NCI-H510A treated with DMSO at 0.1 percent for 48 hours (cell line): ENCODE results near the gene VDR.

Source experiments
- DNase-seq: peaks from one replicate; lab custom pipeline; 2025; lab: John Stamatoyannopoulos, UW

Gene VDR

DNA sequence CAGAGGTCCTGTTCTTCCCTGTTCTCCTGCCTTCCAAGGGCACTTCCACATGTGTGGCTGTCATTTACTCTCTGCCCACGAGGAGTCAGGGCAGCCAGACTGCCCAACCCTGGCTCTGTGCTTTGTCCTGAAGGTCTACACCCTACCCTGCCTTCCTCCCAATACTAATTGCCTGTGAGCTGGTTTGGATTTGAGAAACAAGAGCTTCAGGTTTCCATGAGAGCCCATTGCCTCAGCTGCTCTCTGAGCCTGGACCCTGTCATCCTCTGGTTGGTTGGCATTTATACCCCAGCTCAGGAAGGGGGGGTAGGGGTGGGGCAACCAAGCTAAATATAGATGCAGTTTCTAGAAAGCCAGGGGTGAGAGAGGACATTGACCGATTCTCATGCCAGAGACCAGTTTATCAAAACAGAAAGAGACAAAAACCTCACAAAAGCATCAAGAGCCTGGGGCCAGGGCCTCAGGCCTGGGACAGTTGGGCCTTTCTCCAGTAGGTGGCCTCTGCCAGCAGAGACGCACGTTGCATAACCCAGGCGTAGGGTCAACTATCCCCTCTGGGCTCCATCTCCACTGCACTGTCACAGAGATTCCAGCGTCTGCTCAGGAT lies 34.5 kb downstream of the VDR start:
- DNase-seq, result no peak

DNA sequence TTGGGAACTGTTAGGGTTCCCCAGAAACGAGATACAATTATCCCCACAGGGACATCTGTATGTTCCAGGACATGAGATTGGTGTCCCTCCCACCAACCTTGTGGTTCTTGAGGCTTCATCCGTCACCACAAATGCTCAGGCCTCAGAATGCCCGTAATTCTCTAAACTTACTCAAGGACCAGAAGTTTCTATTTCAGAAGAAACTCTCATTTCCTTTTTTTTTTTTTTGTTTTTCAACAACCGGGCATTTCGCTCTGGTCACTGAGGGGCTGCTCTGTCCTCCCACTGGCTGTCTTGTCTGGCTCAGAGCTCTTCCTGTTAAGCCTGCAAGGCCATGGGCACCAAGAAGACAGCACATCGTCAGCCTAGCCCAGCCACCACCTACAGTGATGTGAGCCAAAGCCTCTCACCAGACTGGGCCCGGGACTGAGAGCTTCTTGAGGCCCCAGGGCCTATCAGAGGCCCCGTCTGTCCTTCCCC lies 36.2 kb downstream of the VDR start:
- DNase-seq, result no peak

DNA sequence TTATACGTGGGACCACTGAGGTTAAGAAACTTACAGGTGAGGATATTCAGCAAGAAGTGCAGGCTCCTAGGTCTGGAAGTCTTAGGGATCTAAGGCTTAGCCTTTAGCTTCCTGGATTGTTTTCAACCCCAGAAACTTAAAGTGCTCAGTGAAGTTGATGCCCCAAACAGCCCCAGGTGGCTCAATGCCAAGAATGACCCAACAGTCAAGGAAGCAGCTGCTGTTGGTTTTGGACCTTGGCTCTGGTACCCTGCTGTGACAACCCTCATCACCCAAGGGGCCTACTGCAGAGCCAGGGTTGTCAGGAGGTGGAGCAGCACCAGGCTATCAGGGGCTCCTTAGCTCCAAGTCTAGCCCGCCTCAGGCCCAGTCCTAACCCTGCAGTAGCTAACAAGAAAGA lies 36.8 kb downstream of the VDR start:
- no peak for DNase-seq

DNA sequence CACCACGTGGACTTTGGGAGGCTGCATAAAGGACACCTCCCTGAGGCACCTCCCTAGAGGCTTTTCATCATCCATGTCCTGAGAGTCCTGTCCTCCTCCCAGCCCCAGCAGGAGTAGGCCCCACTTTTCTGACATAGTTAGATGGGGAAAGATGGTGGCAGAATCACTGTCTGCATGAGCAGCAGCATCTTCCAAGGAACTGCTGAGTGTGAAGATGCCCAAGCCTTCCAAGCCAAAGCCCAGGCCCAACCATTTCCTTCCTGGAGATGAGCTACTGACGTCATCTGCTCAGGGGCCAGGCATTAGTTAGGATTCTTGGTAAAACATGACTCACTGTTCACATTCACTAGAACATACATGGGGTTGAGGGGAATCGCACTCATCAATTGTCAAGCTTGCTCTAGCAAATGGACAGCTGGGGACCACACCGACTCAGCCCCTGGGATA lies 37.3 kb downstream of the VDR start:
- DNase-seq, result no peak

DNA sequence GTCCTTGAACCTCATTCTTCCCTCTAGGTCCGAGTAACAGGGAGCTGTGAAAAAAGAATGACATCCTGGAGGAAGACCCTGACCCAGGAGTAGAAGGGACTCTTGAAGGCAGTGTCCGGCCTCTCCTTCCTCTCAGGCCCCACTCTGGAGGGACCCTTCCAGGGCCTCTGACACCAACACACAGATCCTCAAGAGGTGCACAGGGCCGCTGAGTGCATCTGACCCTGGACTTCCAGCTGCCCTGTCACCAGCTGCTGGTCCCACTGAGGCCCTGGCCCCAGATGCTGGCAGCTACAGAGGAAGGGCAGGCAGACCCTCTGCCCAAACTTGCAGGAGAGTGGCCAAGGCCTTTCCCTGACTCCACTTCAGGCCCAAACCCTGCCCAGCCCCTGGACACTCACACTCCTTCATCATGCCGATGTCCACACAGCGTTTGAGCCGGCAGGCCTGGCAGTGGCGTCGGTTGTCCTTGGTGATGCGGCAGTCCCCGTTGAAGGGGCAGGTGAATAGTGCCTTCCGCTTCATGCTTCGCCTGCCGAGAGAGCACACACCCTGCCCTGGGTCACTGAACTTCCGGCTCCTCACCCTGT lies 40.1 kb downstream of the VDR start:
- DNase-seq, result no peak

DNA sequence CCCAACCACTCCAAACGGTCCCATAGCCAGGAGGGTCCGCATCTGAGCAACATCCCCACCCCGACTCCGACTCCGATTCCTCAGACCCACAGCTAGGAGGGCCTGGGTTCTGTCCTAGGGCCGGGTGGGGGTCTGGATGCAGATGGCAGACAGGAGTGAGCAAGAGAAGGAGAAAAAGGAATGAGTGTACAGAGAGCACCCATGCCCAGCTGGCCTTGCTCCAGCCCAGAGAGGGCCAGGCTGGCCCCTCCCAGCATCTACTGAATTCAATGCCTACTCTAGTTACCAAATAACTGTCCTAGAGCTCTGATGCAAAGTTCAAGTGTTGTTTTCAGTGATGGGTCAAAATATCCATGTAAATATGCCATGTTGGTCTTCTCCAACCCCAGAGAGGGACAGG lies 40.8 kb downstream of the VDR start:
- DNase-seq, result no peak

DNA sequence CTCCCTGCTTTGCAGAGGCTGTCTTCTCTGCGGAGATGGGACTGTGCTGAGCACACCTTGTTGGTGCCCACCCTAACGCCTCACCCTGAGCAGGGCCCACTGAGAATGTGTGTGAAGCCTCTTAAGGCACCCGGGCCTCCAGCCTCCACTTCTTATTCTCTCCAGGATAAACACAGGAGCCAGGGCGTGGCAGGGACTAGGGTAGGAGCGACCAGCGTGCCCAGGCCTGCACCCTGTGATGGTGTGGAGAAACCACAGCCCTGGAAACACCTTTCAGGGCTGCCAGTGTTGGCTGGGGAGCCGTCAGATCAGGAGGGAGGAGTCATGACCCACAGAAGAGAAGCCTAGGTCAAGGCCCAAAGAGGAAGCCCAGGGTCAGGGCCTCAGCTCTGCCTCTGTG lies 41.3 kb downstream of the VDR start:
- DNase-seq, result no peak

DNA sequence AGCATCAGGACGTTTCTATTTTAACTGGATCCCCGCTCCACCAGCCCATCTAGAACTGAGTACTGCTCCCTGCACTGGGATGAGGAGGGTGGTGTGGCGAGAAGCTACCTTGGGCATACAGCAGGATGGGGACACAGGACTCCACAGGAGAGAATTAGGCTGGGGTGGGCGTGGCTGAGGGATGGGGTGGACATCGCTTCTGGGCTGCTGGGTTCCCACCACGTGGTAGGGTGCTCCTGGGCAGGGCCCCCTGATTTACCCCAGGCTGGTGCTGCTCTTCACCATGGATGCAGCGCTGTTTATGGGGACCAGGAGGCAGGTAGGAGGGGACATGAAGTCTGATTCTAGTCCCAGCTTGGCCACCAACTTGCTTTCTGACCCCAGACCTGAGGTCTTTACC lies 41.9 kb downstream of the VDR start:
- no peak for DNase-seq

DNA sequence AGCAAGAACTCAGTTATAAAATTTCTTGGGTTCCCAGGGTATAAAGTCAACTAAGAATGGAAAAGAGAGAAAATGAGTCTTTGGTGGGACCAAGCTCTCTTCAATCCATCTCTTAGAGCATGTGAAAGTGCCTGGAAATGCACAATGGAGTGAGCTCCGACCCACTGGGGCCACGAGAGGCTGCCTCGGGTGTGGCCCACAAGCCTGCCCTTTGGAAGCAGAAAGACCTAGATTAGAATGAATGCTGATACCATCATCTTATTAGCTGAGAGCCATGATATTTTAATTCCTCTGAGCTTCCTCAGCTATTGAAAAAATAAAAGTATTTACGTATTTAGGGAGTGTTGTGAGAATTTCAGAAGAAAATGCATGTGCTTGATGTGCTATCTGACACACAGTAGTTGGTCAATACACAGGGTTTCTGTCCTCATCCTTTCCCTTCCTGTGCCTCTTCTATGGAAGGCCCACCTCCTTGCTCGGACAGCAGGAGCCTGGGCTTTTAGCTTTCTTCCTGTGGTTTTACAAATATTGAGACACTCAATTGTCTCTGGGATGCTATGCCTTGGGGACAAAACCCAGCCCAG lies 42.5 kb downstream of the VDR start:
- no peak for DNase-seq

DNA sequence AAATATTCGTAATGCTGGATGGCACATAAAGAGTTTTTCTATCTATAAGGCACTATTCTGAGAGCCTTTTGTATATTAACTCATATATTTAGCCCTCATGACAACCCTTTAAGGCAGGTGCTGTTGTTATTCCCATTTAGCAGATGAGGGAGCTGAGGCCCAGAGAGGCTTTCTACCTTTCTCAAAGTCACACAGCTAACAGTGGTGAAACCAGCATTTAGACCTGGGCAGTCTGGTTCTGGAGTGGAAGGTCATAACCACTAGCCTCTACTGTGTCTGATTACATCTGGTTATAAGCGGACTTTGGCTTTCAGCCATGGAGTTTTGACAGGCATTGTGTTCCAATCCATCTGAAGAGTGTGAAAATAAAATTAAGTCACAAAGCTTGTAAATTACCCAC lies 43.9 kb downstream of the VDR start:
- DNase-seq, result no peak

DNA sequence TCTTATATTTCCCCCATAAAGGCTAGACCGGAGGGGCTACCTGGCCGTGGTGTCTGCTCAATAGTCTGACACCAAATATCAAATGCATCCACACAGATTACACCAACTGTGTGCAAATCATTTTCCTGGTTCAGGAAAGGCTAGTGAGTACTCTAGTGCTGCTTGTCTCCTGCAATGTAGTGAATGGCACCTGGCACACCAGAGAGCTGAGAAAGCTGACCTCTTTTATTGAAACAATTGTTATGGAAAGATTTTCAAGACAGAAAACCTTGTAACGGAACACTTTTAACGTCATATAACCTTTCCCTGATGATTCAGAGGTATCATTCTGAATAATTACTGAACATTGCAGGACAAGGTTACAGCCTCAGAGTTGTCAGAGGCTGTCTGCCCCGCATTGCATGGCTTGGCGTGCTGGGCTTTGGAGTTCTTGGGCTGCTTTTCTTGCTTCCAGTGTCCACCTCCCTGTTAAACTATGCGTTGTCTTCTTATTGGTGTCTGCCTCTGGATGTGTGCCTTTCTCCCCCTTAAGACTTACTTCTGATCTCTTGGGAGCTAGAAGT lies 44.4 kb downstream of the VDR start:
- no peak for DNase-seq

DNA sequence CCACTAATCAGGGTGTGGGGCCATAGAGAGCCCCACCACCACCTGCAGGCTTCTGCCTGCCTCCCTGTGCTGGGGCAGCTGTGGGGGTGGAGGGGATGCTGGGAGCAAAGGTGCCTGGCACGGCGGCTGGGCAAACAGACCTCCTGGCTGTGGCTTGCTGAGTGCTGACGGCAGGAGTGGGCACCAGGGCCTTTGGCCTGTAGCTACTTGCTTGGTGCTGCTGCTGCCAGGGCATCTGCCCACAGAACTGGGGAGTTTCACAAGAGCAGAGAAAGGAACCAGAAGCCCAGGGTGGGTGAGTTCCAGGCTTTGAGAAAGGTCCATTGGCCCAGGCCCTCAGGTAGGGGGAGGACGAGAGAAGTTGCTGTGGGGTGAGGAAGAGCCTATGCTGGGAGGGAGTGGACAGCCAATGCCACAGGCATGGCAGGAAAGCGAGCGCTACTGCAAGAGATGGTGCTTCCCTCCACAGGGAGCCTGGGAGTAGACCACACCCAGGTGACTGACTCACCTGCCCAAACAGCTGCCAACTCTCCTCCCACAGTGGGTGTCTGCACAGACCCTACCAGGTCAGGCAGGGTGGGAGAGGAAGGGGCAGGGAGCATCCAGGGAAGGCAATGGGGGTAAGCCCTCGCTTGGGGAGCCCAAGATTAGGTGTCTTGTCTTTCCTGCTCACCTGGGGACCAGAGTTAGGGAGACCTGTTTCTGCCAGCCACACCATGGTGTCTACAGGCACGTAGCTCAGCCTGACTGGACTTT lies 46.1 kb downstream of the VDR start:
- no peak for DNase-seq

DNA sequence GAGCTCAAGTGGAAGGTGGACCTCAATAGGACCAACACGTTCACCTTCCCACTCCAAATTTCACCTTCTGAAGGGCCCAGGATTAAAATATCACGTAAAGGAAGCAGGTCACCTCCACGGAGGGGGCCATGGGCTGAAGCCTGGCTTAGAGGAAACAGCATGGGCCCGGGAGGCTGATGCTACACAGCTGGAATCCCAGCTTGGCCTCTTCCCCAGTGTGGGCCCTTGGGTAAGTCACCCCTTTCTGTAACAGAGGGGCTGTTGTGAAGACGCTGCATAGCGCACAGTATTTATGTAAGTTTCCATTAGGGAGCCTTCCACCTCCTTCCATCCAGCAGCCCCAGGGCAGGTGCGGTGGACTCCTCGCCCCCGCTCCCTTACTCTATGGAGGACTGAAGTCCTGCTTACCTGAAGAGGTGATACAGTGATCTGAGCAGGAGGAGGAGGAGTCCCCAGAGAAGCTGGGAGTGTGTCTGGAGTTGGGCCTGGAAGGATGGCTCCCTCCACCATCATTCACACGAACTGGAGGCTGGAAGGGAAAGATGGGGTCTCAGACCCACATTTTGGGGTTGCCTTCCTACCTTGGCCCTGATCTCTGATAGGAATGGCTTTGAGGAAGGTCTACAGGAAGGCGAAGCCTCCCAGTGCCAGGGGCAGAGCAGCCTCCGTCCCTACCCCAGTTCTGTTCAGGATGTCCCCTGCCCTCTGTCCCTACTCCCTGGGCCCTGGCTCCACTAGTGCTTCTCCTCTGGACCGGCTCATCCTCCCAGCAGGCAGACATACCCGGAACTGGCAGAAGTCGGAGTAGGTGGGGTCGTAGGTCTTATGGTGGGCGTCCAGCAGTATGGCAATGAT lies 47.8 kb downstream of the VDR start:
- DNase-seq, result no peak

DNA sequence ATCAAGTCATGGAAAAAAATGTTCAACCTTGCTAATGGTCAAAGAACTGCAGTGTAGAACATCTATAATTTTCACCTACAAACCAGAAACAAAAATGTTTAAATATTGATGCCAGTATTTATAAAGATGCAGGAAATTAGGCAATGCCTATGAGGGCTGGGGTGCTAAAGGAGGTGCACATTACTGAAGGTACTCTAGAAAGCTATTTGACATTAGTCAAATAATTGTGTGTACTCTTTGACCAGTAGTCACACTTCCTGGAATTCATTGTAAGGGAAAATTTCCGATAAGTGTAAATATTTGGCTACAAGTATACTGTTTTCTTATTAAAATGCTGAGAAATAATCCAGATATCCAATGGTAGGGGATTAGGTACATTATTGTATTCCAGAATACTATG lies 48.7 kb downstream of the VDR start:
- no peak for DNase-seq

DNA sequence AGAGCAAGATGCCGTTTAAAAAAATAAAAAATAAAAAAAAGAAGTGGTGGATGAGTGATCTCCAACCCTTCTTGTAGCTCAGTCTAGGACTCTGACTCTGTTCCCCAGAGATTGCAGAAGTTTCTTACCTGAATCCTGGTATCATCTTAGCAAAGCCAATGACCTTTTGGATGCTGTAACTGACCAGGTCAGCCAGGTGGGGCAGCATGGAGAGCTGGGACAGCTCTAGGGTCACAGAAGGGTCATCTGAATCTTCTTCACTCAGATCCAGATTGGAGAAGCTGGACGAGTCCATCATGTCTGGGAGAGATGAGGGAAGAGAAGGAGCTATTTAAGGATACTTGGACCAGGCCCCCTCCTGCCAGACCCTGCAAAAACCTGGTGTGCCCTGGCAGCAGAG lies 49.3 kb downstream of the VDR start:
- DNase-seq, result no peak

DNA sequence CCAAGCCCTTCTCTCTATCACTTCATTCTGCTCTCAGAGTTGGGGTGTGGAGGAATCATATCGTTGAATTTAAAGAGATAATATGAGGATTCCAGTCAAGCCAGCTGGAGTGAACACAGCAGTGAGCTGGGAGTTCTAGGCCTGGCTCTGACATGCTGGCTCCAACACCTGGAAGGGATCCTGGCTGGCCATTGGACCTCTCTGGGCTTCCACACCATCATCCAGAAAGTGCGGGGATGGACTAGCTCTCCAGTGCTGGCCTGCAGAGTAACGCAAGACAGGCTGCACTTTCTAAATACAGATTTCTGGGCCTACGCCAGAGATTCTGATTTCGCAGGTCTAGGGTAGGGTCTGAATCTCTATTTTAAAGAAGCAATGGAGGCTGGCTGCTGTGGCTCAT lies 50.3 kb downstream of the VDR start:
- DNase-seq, result no peak

DNA sequence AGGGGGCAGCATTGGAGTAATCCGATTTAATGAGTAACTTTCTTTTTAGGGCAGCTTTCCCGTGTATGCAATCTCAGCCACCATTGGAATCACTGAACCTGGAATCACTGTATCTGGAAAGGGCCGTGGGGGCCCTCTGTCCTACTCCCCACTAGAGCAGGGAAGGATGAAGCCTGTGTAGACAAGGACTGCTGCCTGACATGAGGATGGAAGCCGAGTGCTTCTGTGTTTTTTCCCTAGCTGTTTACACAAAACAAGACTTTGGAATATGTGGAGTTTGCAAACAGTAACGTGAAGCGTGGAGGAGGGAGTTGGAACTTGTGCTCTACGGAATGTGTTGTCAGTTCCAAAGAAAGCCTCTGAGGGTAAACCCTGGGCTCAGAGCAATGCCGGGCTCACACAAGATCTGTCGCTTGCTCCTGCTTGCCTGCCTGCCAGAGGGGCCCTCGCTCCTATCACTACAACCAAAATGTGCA lies 52.7 kb downstream of the VDR start:
- no peak for DNase-seq

DNA sequence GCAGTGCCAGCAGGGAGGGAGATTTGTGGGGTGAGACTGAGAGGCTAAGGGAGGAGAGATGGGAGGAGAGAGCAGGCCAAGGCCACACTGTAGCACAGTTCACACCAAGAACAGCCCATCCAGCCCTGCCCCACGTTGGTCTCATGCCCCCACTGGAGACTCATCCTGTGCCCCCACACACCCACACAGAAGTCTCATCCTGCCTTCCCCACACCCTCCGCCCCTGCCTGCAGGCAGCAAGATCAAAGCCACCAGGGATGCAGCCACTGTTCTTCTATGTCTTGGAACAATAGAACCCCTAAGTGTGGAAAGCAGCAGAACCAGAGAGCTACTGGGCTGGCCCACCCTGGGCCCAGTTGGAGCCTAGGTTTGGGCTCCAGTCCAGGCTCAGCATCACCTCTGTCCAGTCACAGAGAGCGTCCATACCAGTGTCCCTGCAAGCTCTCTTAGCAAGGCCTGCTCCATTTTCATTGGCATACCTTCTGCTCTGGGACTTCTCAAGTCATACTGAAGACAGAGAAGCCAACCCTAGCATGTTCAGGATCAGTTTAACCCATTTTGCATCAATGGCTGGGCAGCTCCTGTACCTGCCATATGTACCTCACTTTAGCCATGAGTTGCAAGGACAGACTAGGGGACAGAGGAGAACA lies 53.4 kb downstream of the VDR start:
- no peak for DNase-seq

DNA sequence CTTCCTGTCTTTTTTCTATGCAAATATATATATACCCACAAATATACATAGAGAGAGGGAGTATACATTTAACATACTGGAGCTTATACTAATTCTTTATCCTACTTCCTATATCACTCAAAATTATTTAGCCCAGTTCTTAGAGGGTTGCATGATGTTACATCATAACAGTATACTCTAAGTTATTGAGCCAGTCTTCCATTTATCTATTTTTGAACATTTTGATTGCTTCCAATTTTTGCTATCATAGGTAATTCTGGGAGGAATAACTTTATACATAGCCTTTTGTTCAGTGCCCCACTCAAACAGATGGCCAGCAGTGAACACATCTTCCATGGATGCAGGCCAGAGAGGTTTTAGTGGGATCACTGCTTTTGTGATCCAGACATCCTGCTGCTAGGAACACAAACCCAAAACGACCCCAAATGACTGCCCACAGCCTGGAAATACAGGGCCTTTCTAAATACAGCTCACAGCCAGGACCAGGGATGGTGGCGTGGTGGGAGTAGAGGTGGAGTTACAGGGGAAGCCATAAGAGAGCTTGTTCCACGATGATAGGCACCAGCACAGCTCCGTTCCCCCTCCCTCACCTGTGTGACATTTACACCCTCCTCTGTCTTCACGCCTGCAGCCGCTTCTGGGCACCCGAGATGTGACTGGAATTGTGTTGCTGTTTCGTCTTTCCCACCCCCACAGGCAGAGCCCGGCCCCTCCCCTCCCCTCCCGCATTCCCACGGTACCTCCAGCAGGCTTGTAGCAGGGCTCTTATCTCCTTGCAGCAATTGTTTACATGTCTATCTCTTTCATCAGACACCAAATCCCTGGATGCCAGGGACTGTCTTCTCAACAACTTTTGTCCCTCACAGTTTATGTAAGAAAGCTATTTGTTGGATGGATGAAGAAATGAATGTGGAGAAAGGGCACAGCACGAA lies 54.4 kb downstream of the VDR start:
- DNase-seq, result no peak

DNA sequence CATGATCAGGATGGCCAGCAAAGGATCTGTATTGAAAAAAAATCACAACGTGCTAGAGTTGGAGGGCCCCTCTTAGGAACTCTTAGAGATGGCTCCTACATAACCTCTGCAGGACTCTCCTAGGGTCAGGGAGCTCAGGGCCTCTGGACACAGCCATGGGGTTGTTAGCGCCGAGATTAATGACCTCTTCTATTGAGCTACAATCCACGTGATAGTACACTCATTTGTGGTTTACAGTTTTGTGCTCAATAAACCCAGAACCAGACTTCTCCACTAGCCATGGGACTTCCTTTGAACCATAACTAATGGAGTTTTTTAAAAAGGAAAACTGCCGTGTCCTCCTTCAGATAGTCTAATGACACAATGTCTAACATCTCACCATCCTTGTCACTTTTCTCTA lies 55.5 kb downstream of the VDR start:
- no peak for DNase-seq
